ENCODE results near the gene WNT3A.
A peak's percentile ranks its signal among the peaks of the same experiment; 100 is the strongest.

The WNT3A gene

GRCh38 chr1:228070173-228070572 lies 63.4 kb downstream of the WNT3A start:
- no peak for DNase-seq (ENCODE audit: low spot score)

- no peak for DNase-seq (ENCODE audit: low spot score)
Measured at GRCh38 chr1:228070851-228071250, 64.1 kb downstream of the WNT3A start.

GRCh38 chr1:228071839-228072657 lies 65.2 kb downstream of the WNT3A start:
- DNase-seq (ENCODE audit: low spot score) = no peak

- DNase-seq (ENCODE audit: low spot score) = no peak
Measured at GRCh38 chr1:228072658-228073043, 65.9 kb downstream of the WNT3A start.

GRCh38 chr1:228073061-228073856 lies 66.5 kb downstream of the WNT3A start:
- DNase-seq (ENCODE audit: low spot score) = no peak

- no peak for DNase-seq (ENCODE audit: low spot score)
Measured at GRCh38 chr1:228073857-228074545, 67.2 kb downstream of the WNT3A start.

- DNase-seq (ENCODE audit: low spot score) = no peak
Measured at GRCh38 chr1:228074954-228075730, 68.3 kb downstream of the WNT3A start.

- no peak for DNase-seq (ENCODE audit: low spot score)
Measured at GRCh38 chr1:228075801-228076271, 69.0 kb downstream of the WNT3A start.

- no peak for DNase-seq (ENCODE audit: low spot score)
Measured at GRCh38 chr1:228076796-228077430, 70.1 kb downstream of the WNT3A start.

GRCh38 chr1:228077565-228078330 lies 71.0 kb downstream of the WNT3A start:
- no peak for DNase-seq (ENCODE audit: low spot score)

GRCh38 chr1:228079013-228079412 lies 72.2 kb downstream of the WNT3A start:
- DNase-seq (ENCODE audit: low spot score) = no peak

- no peak for DNase-seq (ENCODE audit: low spot score)
Measured at GRCh38 chr1:228079601-228080263, 72.9 kb downstream of the WNT3A start.

- no peak for DNase-seq (ENCODE audit: low spot score)
Measured at GRCh38 chr1:228081144-228081543, 74.3 kb downstream of the WNT3A start.

- no peak for DNase-seq (ENCODE audit: low spot score)
Measured at GRCh38 chr1:228081578-228082213, 74.9 kb downstream of the WNT3A start.

- peak; percentile 97 for DNase-seq (ENCODE audit: low spot score)
Measured at GRCh38 chr1:228082214-228082917, 75.6 kb downstream of the WNT3A start, which contains the start of gene ARF1. ARF1 (plus strand) TSS chr1:228082708; CDS start chr1:228097115, 14,407 bp downstream.

GRCh38 chr1:228082918-228083870 lies 76.4 kb downstream of the WNT3A start:
- peak; percentile 54 for DNase-seq (ENCODE audit: low spot score)

- no peak for DNase-seq (ENCODE audit: low spot score)
Measured at GRCh38 chr1:228083871-228084278, 77.1 kb downstream of the WNT3A start.

All from germinal center (tissue), 1 donor.